ENCODE data around the gene TRPC4AP.

The TRPC4AP gene

GRCh38 chr20:35000922-35001595, 91.5 kb downstream of the TRPC4AP start:
- no peak for DNase-seq

GRCh38 chr20:35000311-35000921, 92.2 kb downstream of the TRPC4AP start:
- no peak for DNase-seq

GRCh38 chr20:34999782-35000181, 92.8 kb downstream of the TRPC4AP start:
- no peak for DNase-seq

- DNase-seq: no peak
Measured at GRCh38 chr20:34999021-34999451, 93.6 kb downstream of the TRPC4AP start.

- no peak for DNase-seq
Measured at GRCh38 chr20:34998331-34998950, 94.2 kb downstream of the TRPC4AP start.

GRCh38 chr20:34997774-34998173, 94.8 kb downstream of the TRPC4AP start:
- no peak for DNase-seq

- no peak for DNase-seq
Measured at GRCh38 chr20:34997131-34997561, 95.5 kb downstream of the TRPC4AP start.

- no peak for DNase-seq
Measured at GRCh38 chr20:34996243-34997028, 96.2 kb downstream of the TRPC4AP start.

GRCh38 chr20:34995696-34996095, 96.9 kb downstream of the TRPC4AP start:
- DNase-seq: no peak

- DNase-seq: no peak
Measured at GRCh38 chr20:34995192-34995591, 97.4 kb downstream of the TRPC4AP start.

- DNase-seq: no peak
Measured at GRCh38 chr20:34994509-34995131, 98.0 kb downstream of the TRPC4AP start.

- no peak for DNase-seq
Measured at GRCh38 chr20:34993941-34994508, 98.6 kb downstream of the TRPC4AP start.

- DNase-seq: no peak
Measured at GRCh38 chr20:34992751-34993417, 99.7 kb downstream of the TRPC4AP start.

GRCh38 chr20:34990661-34991214, 101.9 kb downstream of the TRPC4AP start:
- no peak for DNase-seq

- no peak for DNase-seq
Measured at GRCh38 chr20:34990231-34990630, 102.4 kb downstream of the TRPC4AP start.

GRCh38 chr20:34989670-34990069, 102.9 kb downstream of the TRPC4AP start:
- DNase-seq: no peak

- no peak for DNase-seq
Measured at GRCh38 chr20:34989118-34989517, 103.5 kb downstream of the TRPC4AP start.

- DNase-seq: no peak
Measured at GRCh38 chr20:34988191-34988540, 104.4 kb downstream of the TRPC4AP start.

GRCh38 chr20:34987288-34988190, 105.1 kb downstream of the TRPC4AP start:
- DNase-seq: no peak
